ENCODE measurements around the gene RYR3. TPM values are rescaled to one million over a fixed set of nuclear protein-coding genes. Genes with fewer than 3 reads are reported as not detected.

RYR3 gene
- total and polyA plus RNA-seq, 10 of the 15 experiments (the other 5 are each of a cell fraction or from before 2014, with no cell fraction given) = under 0.01 to 0.44 (median 0.16) TPM; not detected in 5

DNA sequence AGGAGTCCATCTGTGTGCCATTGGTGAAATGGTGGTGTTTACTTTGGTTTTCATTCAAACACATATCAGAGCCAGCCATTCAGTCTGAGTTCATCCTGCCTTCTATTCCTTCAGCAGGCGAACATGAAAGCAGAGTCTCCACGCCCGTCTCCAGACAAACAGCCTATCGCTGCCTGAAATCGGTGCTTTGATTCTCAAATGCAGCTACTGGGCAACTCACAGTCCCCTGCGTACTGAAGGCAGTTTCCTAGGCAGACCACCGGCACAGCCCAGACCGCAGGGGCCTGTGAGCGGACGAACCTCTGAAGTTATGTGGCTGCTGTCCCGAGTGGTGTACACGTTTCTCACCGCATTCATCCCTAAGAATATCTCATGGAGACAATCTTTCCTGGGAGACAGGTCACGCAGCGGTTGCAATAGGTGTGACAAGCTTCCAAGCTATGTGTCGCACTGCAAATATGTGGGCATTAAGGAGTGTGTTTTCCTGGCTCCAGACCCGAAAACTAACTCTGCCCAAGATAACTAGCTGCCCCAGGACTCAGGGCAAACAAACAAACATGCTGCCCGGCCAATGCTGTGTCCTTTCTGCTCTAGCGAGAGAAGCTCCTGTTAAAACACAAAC is 16.9 kb upstream of the RYR3 start:
- ChIA-PET SMC1A (ENCODE audit: uncharacterized antibody, unreplicated experiment) (interaction anchor here (0.8 to 4.5 kb wide), 8 partner anchors 10 to 477 kb away, joined by 3 to 63 read pairs (median 3); no protein-coding TSS in a partner anchor), CTCF (interaction anchor here (0.9 to 8.0 kb wide), 16 partner anchors 10 to 443 kb away, joined by 3 to 153 read pairs (median 12); no protein-coding TSS in a partner anchor), POLR2A (no interaction called here), RAD21 (ENCODE audit: unreplicated experiment) (interaction anchor here (0.8 to 7.5 kb wide), 3 partner anchors 315 to 445 kb away, joined by 3 to 93 read pairs (median 5); no protein-coding TSS in a partner anchor)
- no peak overlapping the region for H2AFZ ChIP-seq (ENCODE audit: control insufficient read depth, low read depth, low read length)
- 37% methylated on average over 19 of the region's 19 CpGs for WGBS (ENCODE audit: insufficient coverage, insufficient replicate concordance, low lambda C conversion rate, missing lambda C conversion rate)
- H3K27ac ChIP-seq (ENCODE audit: control insufficient read depth, insufficient read depth) = no peak overlapping the region
- no peaks in the 10 kb centered on the region; a peak in 1 of 4 replicates for H3K27me3 ChIP-seq (replicated peaks in 1 of 2; ENCODE audit: control insufficient read depth in 2 of 2, insufficient read depth in 2 of 2, low read length in 1 of 2)
- BruUV-seq (replicated peaks) = no TSS peak
- H4K20me1 ChIP-seq (ENCODE audit: control insufficient read depth, insufficient read depth) = no peaks in the 10 kb centered on the region
- TF ChIP-seq HDAC2 (IDR thresholded peaks at IDR 0.05) = no peak
- TF ChIP-seq, protein P1, sequence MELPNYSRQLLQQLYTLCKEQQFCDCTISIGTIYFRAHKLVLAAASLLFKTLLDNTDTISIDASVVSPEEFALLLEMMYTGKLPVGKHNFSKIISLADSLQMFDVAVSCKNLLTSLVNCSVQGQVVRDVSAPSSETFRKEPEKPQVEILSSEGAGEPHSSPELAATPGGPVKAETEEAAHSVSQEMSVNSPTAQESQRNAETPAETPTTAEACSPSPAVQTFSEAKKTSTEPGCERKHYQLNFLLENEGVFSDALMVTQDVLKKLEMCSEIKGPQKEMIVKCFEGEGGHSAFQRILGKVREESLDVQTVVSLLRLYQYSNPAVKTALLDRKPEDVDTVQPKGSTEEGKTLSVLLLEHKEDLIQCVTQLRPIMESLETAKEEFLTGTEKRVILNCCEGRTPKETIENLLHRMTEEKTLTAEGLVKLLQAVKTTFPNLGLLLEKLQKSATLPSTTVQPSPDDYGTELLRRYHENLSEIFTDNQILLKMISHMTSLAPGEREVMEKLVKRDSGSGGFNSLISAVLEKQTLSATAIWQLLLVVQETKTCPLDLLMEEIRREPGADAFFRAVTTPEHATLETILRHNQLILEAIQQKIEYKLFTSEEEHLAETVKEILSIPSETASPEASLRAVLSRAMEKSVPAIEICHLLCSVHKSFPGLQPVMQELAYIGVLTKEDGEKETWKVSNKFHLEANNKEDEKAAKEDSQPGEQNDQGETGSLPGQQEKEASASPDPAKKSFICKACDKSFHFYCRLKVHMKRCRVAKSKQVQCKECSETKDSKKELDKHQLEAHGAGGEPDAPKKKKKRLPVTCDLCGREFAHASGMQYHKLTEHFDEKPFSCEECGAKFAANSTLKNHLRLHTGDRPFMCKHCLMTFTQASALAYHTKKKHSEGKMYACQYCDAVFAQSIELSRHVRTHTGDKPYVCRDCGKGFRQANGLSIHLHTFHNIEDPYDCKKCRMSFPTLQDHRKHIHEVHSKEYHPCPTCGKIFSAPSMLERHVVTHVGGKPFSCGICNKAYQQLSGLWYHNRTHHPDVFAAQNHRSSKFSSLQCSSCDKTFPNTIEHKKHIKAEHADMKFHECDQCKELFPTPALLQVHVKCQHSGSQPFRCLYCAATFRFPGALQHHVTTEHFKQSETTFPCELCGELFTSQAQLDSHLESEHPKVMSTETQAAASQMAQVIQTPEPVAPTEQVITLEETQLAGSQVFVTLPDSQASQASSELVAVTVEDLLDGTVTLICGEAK (IDR thresholded peaks at IDR 0.05; ENCODE audit: borderline replicate concordance) = no peak
- no peak for TF ChIP-seq CBX3 (IDR thresholded peaks at IDR 0.05; ENCODE audit: borderline replicate concordance, low read depth)
- TF ChIP-seq FOS (IDR thresholded peaks at IDR 0.05; ENCODE audit: borderline replicate concordance, extremely low read depth, insufficient read length) = no peak
- no peak overlapping the region for H3K4me2 ChIP-seq (ENCODE audit: control insufficient read depth, insufficient read depth)
- H3K79me2 ChIP-seq (ENCODE audit: control insufficient read depth, insufficient read depth, low read length) = no peaks in the 10 kb centered on the region
- in situ Hi-C loops (cut with MboI) (loop anchor here (10.0 kb wide), 1 partner anchor 401 kb away; no protein-coding TSS in a partner anchor), intact Hi-C loops (cut with micrococcal nuclease; ENCODE audit: unreplicated experiment) (no loop called here)
- no peaks in the 10 kb centered on the region for H3K9me3 ChIP-seq (replicated peaks; ENCODE audit: control insufficient read depth, insufficient read depth, low read length)
- no peak for FAIRE-seq
- no peaks in the 10 kb centered on the region for H3K4me1 ChIP-seq (ENCODE audit: control insufficient read depth, insufficient read depth, low read length)
- ATAC-seq = no peak
- H3K4me3 ChIP-seq = no peak overlapping the region
- no peak for DNase-seq (ENCODE audit: low read depth, low spot score)
- H3K9ac ChIP-seq (ENCODE audit: control insufficient read depth, insufficient read depth, low read length) = no peak overlapping the region
- no peaks in the 10 kb centered on the region for H3K36me3 ChIP-seq (ENCODE audit: control insufficient read depth in 2 of 2, insufficient read depth in 2 of 2, low read length in 1 of 2)
